VCaP (cell line): ENCODE results near the gene KEL.

ENCODE experiments used
- H3K27ac ChIP-seq: fragments of 450-650 bp; 2 replicates; pipeline ENCODE4 v1.5.1; 2017
- TF ChIP-seq, protein P1 (sequence below): fragments of 450-650 bp; conservative IDR thresholded peaks from 2 replicates; pipeline ENCODE4 v1.5.1; 2017; ENCODE audit warnings: mild to moderate bottlenecking, moderate library complexity

KEL gene

DNA sequence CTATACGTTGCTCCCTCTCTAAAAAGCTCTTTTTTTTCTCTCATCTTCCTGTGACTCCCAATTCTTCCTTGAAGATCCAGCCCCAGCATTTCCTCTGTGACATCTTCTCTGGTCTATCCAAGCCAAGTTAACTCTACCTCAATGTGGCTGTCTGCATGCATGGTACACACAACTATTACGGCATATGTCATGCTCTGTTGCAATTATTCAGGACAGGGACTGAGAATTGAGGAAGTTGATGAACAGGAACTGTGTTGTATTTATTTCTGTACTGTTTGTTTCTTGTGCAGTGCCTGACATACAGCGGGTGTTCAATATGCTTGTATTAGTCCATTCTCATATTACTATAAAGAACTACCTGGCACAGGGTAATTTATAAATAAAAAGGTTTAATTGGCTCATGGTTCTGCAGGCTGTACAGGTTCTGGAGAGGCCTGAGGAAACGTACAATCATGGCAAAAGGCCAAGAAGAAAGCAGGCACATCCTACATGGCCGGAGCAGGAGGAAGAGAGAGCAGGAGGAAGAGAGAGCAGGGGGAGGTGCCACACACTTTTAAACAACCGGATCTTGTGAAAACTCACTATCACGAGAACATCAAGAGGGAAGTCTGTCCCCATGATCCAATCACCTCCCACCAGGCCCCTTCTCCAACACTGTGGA is 34.9 kb downstream of the KEL start:
- peak overlapping the region; percentile 52 for H3K27ac ChIP-seq
- TF ChIP-seq, protein P1, sequence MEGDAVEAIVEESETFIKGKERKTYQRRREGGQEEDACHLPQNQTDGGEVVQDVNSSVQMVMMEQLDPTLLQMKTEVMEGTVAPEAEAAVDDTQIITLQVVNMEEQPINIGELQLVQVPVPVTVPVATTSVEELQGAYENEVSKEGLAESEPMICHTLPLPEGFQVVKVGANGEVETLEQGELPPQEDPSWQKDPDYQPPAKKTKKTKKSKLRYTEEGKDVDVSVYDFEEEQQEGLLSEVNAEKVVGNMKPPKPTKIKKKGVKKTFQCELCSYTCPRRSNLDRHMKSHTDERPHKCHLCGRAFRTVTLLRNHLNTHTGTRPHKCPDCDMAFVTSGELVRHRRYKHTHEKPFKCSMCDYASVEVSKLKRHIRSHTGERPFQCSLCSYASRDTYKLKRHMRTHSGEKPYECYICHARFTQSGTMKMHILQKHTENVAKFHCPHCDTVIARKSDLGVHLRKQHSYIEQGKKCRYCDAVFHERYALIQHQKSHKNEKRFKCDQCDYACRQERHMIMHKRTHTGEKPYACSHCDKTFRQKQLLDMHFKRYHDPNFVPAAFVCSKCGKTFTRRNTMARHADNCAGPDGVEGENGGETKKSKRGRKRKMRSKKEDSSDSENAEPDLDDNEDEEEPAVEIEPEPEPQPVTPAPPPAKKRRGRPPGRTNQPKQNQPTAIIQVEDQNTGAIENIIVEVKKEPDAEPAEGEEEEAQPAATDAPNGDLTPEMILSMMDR = no peak

DNA sequence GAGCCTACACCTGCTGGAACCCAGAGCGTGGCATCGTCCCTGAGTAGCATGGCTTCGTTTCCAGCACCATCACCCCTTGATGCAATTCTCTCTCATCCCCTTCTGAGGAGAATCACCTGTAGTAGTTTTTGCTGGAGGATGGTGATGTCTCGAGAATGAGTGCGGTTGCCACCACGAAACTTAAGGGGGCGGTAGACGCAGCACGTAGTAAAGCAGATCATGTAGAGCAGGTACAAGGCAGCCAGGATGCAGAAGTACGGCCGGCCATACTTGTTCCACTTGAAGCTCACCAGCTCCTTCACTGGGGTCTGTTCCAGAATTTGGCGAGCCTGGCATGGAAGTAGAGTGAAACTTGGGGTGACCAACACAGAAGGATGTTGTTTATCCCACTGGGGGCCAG is 36.8 kb downstream of the KEL start:
- TF ChIP-seq, protein P1 = no peak
- no peak overlapping the region for H3K27ac ChIP-seq

DNA sequence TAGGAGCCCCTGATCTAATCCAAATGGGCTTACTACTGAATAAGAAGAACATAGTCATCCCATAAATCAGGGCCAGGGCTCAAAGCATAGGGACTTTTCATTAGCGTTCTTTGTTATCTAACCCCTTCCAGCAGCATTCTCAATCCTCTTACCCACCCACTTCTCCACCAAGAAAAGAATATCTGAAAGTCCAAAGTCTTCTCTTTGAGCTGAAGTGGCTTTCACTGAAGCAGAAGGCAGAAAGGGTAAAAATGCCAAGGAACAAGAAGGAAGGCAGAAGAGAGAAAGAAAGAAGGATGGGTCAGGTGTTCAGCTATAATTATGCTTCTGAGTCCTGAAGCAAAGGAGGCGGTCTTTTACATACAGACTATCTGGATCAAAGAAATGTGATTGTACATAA is 38.8 kb downstream of the KEL start:
- TF ChIP-seq, protein P1 = no peak
- H3K27ac ChIP-seq = no peak overlapping the region

DNA sequence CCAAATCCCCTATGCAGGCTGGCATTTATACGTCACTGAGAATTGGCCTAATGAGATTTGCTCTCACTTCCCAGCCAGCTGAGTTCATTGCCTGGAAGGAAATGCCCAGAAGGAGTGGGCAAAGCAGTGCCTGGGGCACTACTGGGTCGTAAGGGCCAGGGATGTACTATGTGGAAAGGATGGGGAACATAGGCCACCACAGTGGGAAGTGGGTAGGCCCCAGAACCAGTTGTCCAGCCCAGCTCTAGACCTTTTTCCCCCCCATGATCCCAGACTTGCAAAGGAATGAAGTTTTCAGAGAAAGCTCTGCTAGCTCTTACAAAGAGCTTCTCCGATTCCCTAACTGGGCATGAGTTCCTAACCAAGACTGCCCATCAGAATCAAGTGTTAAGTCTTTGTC is 42.5 kb downstream of the KEL start:
- no peak overlapping the region for H3K27ac ChIP-seq
- TF ChIP-seq, protein P1 = no peak

DNA sequence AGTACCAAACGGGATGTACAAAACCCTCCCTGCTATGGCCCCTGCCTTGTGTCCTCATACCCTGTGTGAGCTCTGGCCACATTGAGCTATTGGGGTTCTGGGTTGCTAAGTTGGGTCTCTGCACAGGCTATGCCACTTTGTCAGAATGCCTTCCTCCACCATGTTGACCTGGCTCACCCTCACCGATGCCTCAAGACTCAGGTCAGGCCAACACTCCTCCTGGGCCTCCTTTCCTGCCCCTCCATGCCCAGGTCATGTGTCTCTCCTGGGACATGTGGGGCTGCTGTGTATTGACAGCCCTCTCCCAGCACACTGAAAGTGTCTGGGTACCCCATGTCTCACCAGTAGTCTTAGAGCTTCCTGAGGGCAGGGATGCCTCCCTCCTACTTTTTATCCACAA is 43.3 kb downstream of the KEL start:
- TF ChIP-seq, protein P1 = no peak

DNA sequence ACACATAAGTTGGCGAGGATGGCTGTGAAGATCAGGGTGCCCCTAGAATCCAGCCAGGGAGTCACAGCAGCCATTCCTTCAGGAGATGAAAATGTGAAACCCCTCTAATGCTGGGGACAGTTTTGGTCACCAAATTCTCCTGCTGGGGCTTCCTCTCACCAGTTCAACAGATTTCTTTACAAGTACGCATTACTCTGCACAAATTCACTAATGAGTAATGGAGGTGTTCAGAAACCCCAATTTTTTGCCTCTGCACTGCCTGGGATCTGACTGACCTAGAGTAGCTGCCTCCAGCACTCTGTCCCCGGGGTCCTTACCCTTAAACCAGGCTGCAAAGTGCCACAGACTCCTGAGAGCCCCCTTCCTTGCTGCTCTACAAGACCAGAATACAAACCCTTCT is 44.7 kb downstream of the KEL start:
- TF ChIP-seq, protein P1 = no peak
- no peak overlapping the region for H3K27ac ChIP-seq

More for the DNA sequence above, 43.3 kb downstream of the KEL start:
- H3K27ac ChIP-seq = no peak overlapping the region

DNA sequence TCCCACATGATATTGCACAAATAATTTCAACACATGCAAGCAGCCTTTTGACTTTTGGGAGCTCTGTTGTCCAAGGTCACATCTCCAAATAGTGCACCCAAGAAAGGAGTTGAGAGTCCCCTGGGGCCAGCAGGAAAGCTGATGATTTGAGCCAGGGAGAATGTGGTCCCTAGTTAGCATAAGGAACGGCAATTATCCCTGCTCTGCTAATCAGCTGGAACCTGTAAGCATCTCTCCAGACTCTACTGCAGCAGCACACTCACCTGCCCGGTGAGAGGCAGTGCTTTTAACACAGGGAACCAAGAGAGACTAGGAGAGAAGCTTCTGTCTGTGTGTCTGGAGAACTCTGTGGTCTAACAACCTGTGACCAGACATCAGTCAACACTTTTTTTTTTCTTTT is 45.7 kb downstream of the KEL start:
- TF ChIP-seq, protein P1 = no peak
- H3K27ac ChIP-seq = no peak overlapping the region
